ENCODE data around the gene METTL15.
"Not testable (repeated sequence)": the region's sequence is repeated elsewhere in the genome, so short reads cannot be mapped to it uniquely, and the experiment has no call there.

The METTL15 gene

GRCh38 chr11:28346721-28347120 is 238.5 kb downstream of the METTL15 start:
- Histone ChIP-seq H3K27ac (no peak overlapping the region), H3K4me3 (no peak overlapping the region)

GRCh38 chr11:28347371-28347770 is 239.2 kb downstream of the METTL15 start:
- no peak overlapping the region for H3K27ac ChIP-seq
- H3K4me3 ChIP-seq, result no peak overlapping the region

- no peak overlapping the region for H3K27ac ChIP-seq
These were observed 242.0 kb downstream of the METTL15 start for GRCh38 chr11:28350216-28350615.

GRCh38 chr11:28353991-28354390 is 245.8 kb downstream of the METTL15 start:
- H3K4me3 ChIP-seq, result no peak overlapping the region

More at GRCh38 chr11:28350216-28350615, 242.0 kb downstream of the METTL15 start:
- no peak overlapping the region for H3K4me3 ChIP-seq

GRCh38 chr11:28366549-28367346 is 258.6 kb downstream of the METTL15 start:
- no peak overlapping the region for H3K4me3 ChIP-seq
- H3K27ac ChIP-seq, result no peak overlapping the region

More at GRCh38 chr11:28353991-28354390, 245.8 kb downstream of the METTL15 start:
- H3K27ac ChIP-seq, result no peak overlapping the region

- H3K27ac ChIP-seq, H3K4me3 ChIP-seq: not testable (repeated sequence)
These were observed 269.9 kb downstream of the METTL15 start for GRCh38 chr11:28378095-28378494.

Measured in skin epidermis (tissue), 12 donors.